DOHH2 (cell line): ENCODE measurements around the gene MLLT3.

Experiments
- H3F3A ChIP-seq: fragments of 200-600 bp; sonication (generic), shearing (Covaris generic); 2 replicates; pipeline ENCODE4 v1.6.0; 2016; ENCODE audit warnings: antibody characterized with exemption, mild to moderate bottlenecking; ENCODE audit not compliant: control insufficient read depth, insufficient read depth
- H3K27ac ChIP-seq: fragments of 200-600 bp; sonication (generic); 2 replicates; pipeline ENCODE4 v1.5.1; 2014; ENCODE audit warnings: low read depth, mild to moderate bottlenecking, low read length, moderate library complexity
- H3K27me3 ChIP-seq: fragments of 200-600 bp; sonication (generic); 2 replicates; pipeline ENCODE4 v1.6.1; 2014; ENCODE audit warnings: mild to moderate bottlenecking, low read length, mixed read lengths; ENCODE audit not compliant: control insufficient read depth
- H3K36me3 ChIP-seq: fragments of 200-600 bp; sonication (generic); 2 replicates; pipeline ENCODE4 v1.6.1; 2014; ENCODE audit warnings: mild to moderate bottlenecking, low read length, moderate library complexity, mixed read lengths; ENCODE audit not compliant: control insufficient read depth
- H3K4me1 ChIP-seq: fragments of 200-600 bp; sonication (generic); 2 replicates; pipeline ENCODE4 v1.6.1; 2014; ENCODE audit warnings: mild to moderate bottlenecking, low read length, mixed read lengths; ENCODE audit not compliant: control insufficient read depth
- H3K4me2 ChIP-seq: fragments of 200-600 bp; sonication (generic); 2 replicates; pipeline ENCODE4 v1.6.0; 2014; ENCODE audit warnings: mild to moderate bottlenecking, low read length, moderate library complexity
- H3K4me3 ChIP-seq: fragments of 200-600 bp; sonication (generic); 2 replicates; pipeline ENCODE4 v1.5.1; 2014; ENCODE audit warnings: mild to moderate bottlenecking, low read length, mixed read lengths
- H3K79me2 ChIP-seq: fragments of 200-600 bp; sonication (generic); 2 replicates; pipeline ENCODE4 v1.6.1; 2014; ENCODE audit warnings: mild to moderate bottlenecking, low read length, mixed read lengths; ENCODE audit not compliant: control insufficient read depth
- H3K9me2 ChIP-seq: fragments of 200-600 bp; sonication (generic); replicated peaks from 2 replicates; pipeline ENCODE4 v1.6.1; 2014; ENCODE audit warnings: mild to moderate bottlenecking, low read length, mixed read lengths; ENCODE audit not compliant: control insufficient read depth
- H3K9me3 ChIP-seq: fragments of 200-600 bp; sonication (generic); 2 replicates; pipeline ENCODE4 v1.6.1; 2014; ENCODE audit warnings: antibody characterized with exemption, low read length, mixed read lengths; ENCODE audit not compliant: control insufficient read depth, insufficient read depth
- H4K20me1 ChIP-seq: fragments of 200-600 bp; sonication (generic); 2 replicates; pipeline ENCODE4 v1.6.0; 2014; ENCODE audit warnings: low read depth, mild to moderate bottlenecking, antibody characterized with exemption, low read length, moderate library complexity; ENCODE audit not compliant: control insufficient read depth, insufficient read depth
- CTCF ChIP-seq: fragments of 200-600 bp; sonication (generic); IDR thresholded peaks from one replicate; pipeline ENCODE4 v1.5.1; 2014; ENCODE audit warnings: antibody characterized with exemption, mild to moderate bottlenecking, low read depth, low read length; ENCODE audit not compliant: poor library complexity, severe bottlenecking
- EZH2phosphoT487 ChIP-seq: fragments of 200-600 bp; sonication (generic); IDR thresholded peaks from 2 replicates; pipeline ENCODE4 v1.6.1; 2017; ENCODE audit warnings: borderline replicate concordance, mild to moderate bottlenecking, antibody characterized with exemption, low read length, moderate library complexity, mixed read lengths

MLLT3 gene

GRCh38 chr9:20610591-20610990 lies 11.7 kb downstream of the MLLT3 start:
- no peaks in the 10 kb centered on the region; the same call in 1 of the 2 replicates for H4K20me1 ChIP-seq
- no peak overlapping the region for H3K4me2 ChIP-seq
- H3K27ac ChIP-seq = no peak overlapping the region
- H3K4me3 ChIP-seq = no peak overlapping the region
- no peaks in the 10 kb centered on the region for H3K36me3 ChIP-seq
- no peaks in the 10 kb centered on the region for H3K9me2 ChIP-seq
- peaks cover 4% of the 10 kb centered on the region; the same call in 1 of the 2 replicates for H3K4me1 ChIP-seq
- no peaks in the 10 kb centered on the region for H3K9me3 ChIP-seq
- no peaks in the 10 kb centered on the region for H3F3A ChIP-seq
- peaks cover 12% of the 10 kb centered on the region for H3K79me2 ChIP-seq
- TF ChIP-seq CTCF (no peak), EZH2phosphoT487 (no peak)
- no peaks in the 10 kb centered on the region for H3K27me3 ChIP-seq

GRCh38 chr9:20608582-20608981 lies 13.7 kb downstream of the MLLT3 start:
- H3K27ac ChIP-seq = no peak overlapping the region
- H3K9me3 ChIP-seq = no peaks in the 10 kb centered on the region
- no peak overlapping the region for H3K4me3 ChIP-seq
- peaks cover 13% of the 10 kb centered on the region for H3K4me1 ChIP-seq
- H3K27me3 ChIP-seq = no peaks in the 10 kb centered on the region
- H3K4me2 ChIP-seq = no peak overlapping the region
- no peaks in the 10 kb centered on the region for H3K36me3 ChIP-seq
- no peaks in the 10 kb centered on the region for H3K9me2 ChIP-seq
- no peaks in the 10 kb centered on the region; the same call in 1 of the 2 replicates for H4K20me1 ChIP-seq
- TF ChIP-seq EZH2phosphoT487 = no peak
- no peak for TF ChIP-seq CTCF
- H3K79me2 ChIP-seq = peaks cover 15% of the 10 kb centered on the region
- H3F3A ChIP-seq = 0 out of 2 replicates have a peak, but pooled peaks cover 3% of the 10 kb centered on the region

- TF ChIP-seq CTCF = no peak
- TF ChIP-seq EZH2phosphoT487 = no peak
- no peak overlapping the region for H3K27ac ChIP-seq
- H3K4me1 ChIP-seq = peaks cover 33% of the 10 kb centered on the region
- no peaks in the 10 kb centered on the region for H3K9me2 ChIP-seq
- H3K27me3 ChIP-seq = no peaks in the 10 kb centered on the region
- H3K4me2 ChIP-seq = no peak overlapping the region
- no peaks in the 10 kb centered on the region for H3K36me3 ChIP-seq
- no peaks in the 10 kb centered on the region; the same call in 1 of the 2 replicates for H4K20me1 ChIP-seq
- peaks cover 19% of the 10 kb centered on the region for H3K79me2 ChIP-seq
- 0 out of 2 replicates have a peak, but pooled peaks cover 3% of the 10 kb centered on the region for H3F3A ChIP-seq
- H3K4me3 ChIP-seq = no peak overlapping the region
- H3K9me3 ChIP-seq = no peaks in the 10 kb centered on the region
Measured at GRCh38 chr9:20606652-20607051, 15.6 kb downstream of the MLLT3 start.
